ENCODE measurements around the gene SBF1. TPM values are rescaled to one million over a fixed set of nuclear protein-coding genes. Genes with fewer than 3 reads are reported as not detected.

Gene SBF1
- polyA plus RNA-seq, 4 donors, result 27.3 to 43.7 (median 35.4) TPM

Other genes starting within 250 kb of the SBF1 start
- 10 to 100 TPM; 23.0 to 55.5 (median 39.7) TPM for gene TUBGCP6, start 230.0 kb downstream of the SBF1 start, polyA plus RNA-seq
- gene HDAC10, start 223.8 kb downstream of the SBF1 start, polyA plus RNA-seq, result 10 to 100 TPM; 15.9 to 53.1 (median 27.5) TPM
- gene MAPK12, start 213.4 kb downstream of the SBF1 start, polyA plus RNA-seq, result 1 to 10 TPM in 3 of 4 donors, under 1 TPM in 1; 0.45 to 7.1 (median 3.6) TPM
- 1 to 10 TPM in 3 of 4 donors, not detected in 1; 2.2 to 7.9 (median 2.4) TPM for gene MAPK11, start 204.7 kb downstream of the SBF1 start, polyA plus RNA-seq
- 100 to 1,000 TPM in 2 of 4 donors, 10 to 100 TPM in 2; 70.3 to 179 (median 95.2) TPM for gene PLXNB2, start 167.4 kb downstream of the SBF1 start, polyA plus RNA-seq
- 1 to 10 TPM; 1.9 to 4.5 (median 2.5) TPM for gene DENND6B, start 148.0 kb downstream of the SBF1 start, polyA plus RNA-seq
- 10 to 100 TPM; 28.6 to 41.2 (median 38.8) TPM for gene PPP6R2, start 131.7 kb downstream of the SBF1 start, polyA plus RNA-seq
- 10 to 100 TPM in 2 of 4 donors, 1 to 10 TPM in 2; 2.2 to 14.7 (median 8.7) TPM for gene ADM2, start 6.5 kb upstream of the SBF1 start, polyA plus RNA-seq
- under 1 TPM in 2 of 4 donors, not detected in 2; 0.28 to 0.44 TPM for gene MIOX, start 11.8 kb upstream of the SBF1 start, polyA plus RNA-seq
- gene LMF2, start 32.7 kb upstream of the SBF1 start, polyA plus RNA-seq, result 10 to 100 TPM; 37.8 to 52.8 (median 46.9) TPM
- gene NCAPH2, start 33.2 kb upstream of the SBF1 start, polyA plus RNA-seq, result 10 to 100 TPM; 29.3 to 45.9 (median 39.8) TPM
- 1 to 10 TPM in 3 of 4 donors, under 1 TPM in 1; 0.92 to 2.7 (median 2.3) TPM for gene SCO2, start 50.6 kb upstream of the SBF1 start, polyA plus RNA-seq
- 100 to 1,000 TPM in 1 of 4 donors, 10 to 100 TPM in 3; 10.7 to 172 (median 90.0) TPM for gene TYMP, start 55.0 kb upstream of the SBF1 start, polyA plus RNA-seq
- under 1 TPM in 2 of 4 donors, not detected in 2; 0.10 to 0.28 TPM for gene KLHDC7B, start 70.9 kb upstream of the SBF1 start, polyA plus RNA-seq
- gene SYCE3, start 87.9 kb upstream of the SBF1 start, polyA plus RNA-seq, result under 1 TPM in 1 of 4 donors, not detected in 3; 0.33 TPM
- 100 to 1,000 TPM in 1 of 4 donors, 10 to 100 TPM in 3; 14.6 to 115 (median 42.4) TPM for gene CPT1B, start 103.4 kb upstream of the SBF1 start, polyA plus RNA-seq
- 100 to 1,000 TPM in 3 of 4 donors, 10 to 100 TPM in 1; 61.2 to 371 (median 223) TPM for gene CHKB, start 107.8 kb upstream of the SBF1 start, polyA plus RNA-seq
- gene MAPK8IP2, start 125.8 kb upstream of the SBF1 start, polyA plus RNA-seq, result 1 to 10 TPM in 2 of 4 donors, under 1 TPM in 2; 0.22 to 3.5 (median 0.82) TPM
- 10 to 100 TPM; 28.2 to 85.9 (median 71.3) TPM for gene ARSA, start 153.1 kb upstream of the SBF1 start, polyA plus RNA-seq
- gene SHANK3, start 197.8 kb upstream of the SBF1 start, polyA plus RNA-seq, result 10 to 100 TPM in 2 of 4 donors, under 1 TPM in 2; 0.27 to 19.6 (median 5.2) TPM

Measured in small intestine (tissue), 4 donors.